HepG2 (cell line): ENCODE results near the gene TTLL11. TPM values are rescaled to one million over a fixed set of nuclear protein-coding genes. Genes with fewer than 3 reads are reported as not detected.

Experiments
- ATAC-seq: fragments of 200-7000 bp; cut with Tn5 transposase; 3 replicates; pipeline ENCODE4 v1.9.1; 2020; ENCODE audit warnings: mild to moderate bottlenecking, moderate library complexity
- BruUV-seq: library from RNA; stranded (reverse); fragments of 400-500 nt; replicated peaks from 2 replicates; lab custom pipeline; 2021; lab: Mats Ljungman, UMichigan
- CTCF ChIA-PET: fragments of 300-600 bp; formaldehyde crosslinking; extraction: SDS; loops from one replicate; lab custom pipeline; 2021; ENCODE audit warnings: low total read pairs, inconsistent platforms, low intra/inter-chr PET ratio; lab: Yijun Ruan, JAX
- POLR2A ChIA-PET: fragments of 350-600 bp; sonication (Branson Sonifier 250); formaldehyde crosslinking; loops from one replicate; lab custom pipeline; 2020; ENCODE audit warnings: antibody characterized with exemption, inconsistent platforms; lab: Yijun Ruan, JAX
- DNase-seq: peaks from one replicate; pipeline ENCODE4 v3.0.0-alpha.2; 2015; ENCODE audit warnings: low spot score
- FAIRE-seq: peaks from 3 replicates; lab custom pipeline; 2011; peaks lifted over from hg19 to GRCh38; lab: Jason Lieb, UNC
- H2AFZ ChIP-seq: one replicate; pipeline ENCODE4 v1.6.1; 2011; ENCODE audit warnings: low read length, inconsistent platforms
- H3K27ac ChIP-seq: fragments of 300-600 bp; 3 replicates; pipeline ENCODE4 v1.8.0; 2011; ENCODE audit warnings: mixed run types, mild to moderate bottlenecking, mixed read lengths, low read length, inconsistent platforms; ENCODE audit not compliant: insufficient read depth; ENCODE audit errors: extremely low read length
- H3K27me3 ChIP-seq, 2 experiments: fragments of 200-600 bp in 1 of 2; 2 replicates in 1 of 2; 3 replicates in 1 of 2; pipeline versions ENCODE4 v1.6.0 to v1.8.0; 2011; ENCODE audit warnings: low read length in 2 of 2, mild to moderate bottlenecking in 2 of 2, moderate library complexity in 2 of 2, inconsistent platforms in 1 of 2; ENCODE audit not compliant: insufficient read depth in 2 of 2, control insufficient read depth in 1 of 2
- H3K36me3 ChIP-seq, 2 experiments: fragments of 200-600 bp in 1 of 2; replicated peaks in 1 of 2; 2 replicates in 1 of 2; 3 replicates in 1 of 2; pipeline versions ENCODE4 v1.5.1 to v1.8.0; 2011; ENCODE audit warnings: low read length in 2 of 2, inconsistent platforms in 1 of 2; ENCODE audit not compliant: insufficient read depth in 2 of 2, control insufficient read depth in 1 of 2
- H3K4me1 ChIP-seq: 2 replicates; pipeline ENCODE4 v1.5.1; 2012; ENCODE audit warnings: low read length, inconsistent platforms; ENCODE audit not compliant: insufficient read depth
- H3K4me2 ChIP-seq: 2 replicates; pipeline ENCODE4 v1.6.0; 2011; ENCODE audit warnings: low read depth, low read length, inconsistent platforms
- H3K4me3 ChIP-seq, 3 experiments: fragments of 200-600 bp in 1 of 3; sonication (generic), shearing (Covaris generic) in 1 of 3; replicated peaks in 1 of 3; 2 replicates each; pipeline ENCODE4 v1.5.1; 2011 to 2016; ENCODE audit warnings: low read length in 3 of 3, inconsistent platforms in 2 of 3, low read depth in 2 of 3, mild to moderate bottlenecking in 2 of 3, control low read depth in 1 of 3, mixed read lengths in 1 of 3; ENCODE audit not compliant: insufficient read depth in 1 of 3
- H3K79me2 ChIP-seq: one replicate; pipeline ENCODE4 v1.6.1; 2011; ENCODE audit warnings: low read length, inconsistent platforms; ENCODE audit not compliant: insufficient read depth
- H3K9ac ChIP-seq: 2 replicates; pipeline ENCODE4 v1.6.0; 2011; ENCODE audit warnings: mild to moderate bottlenecking, low read depth, low read length, inconsistent platforms; ENCODE audit not compliant: insufficient read depth
- H3K9me3 ChIP-seq: 2 replicates; pipeline ENCODE4 v1.5.1; 2012; ENCODE audit warnings: mild to moderate bottlenecking, low read length
- H4K20me1 ChIP-seq: 2 replicates; pipeline ENCODE4 v1.6.0; 2011; ENCODE audit warnings: inconsistent platforms, mild to moderate bottlenecking, low read length, moderate library complexity; ENCODE audit not compliant: insufficient read depth
- GRHL1 ChIP-seq: sonication (generic); formaldehyde crosslinking; conservative IDR thresholded peaks from 2 replicates; pipeline ENCODE4 v1.8.0; 2022; ENCODE audit warnings: missing genetic modification reagents
- MXD4 ChIP-seq: IDR thresholded peaks from 2 replicates; pipeline ENCODE4 v1.6.1; 2016; ENCODE audit warnings: mild to moderate bottlenecking, missing biosample characterization, missing genetic modification reagents
- PCBP2 ChIP-seq: fragments of 200-400 bp; formaldehyde crosslinking; optimal IDR thresholded peaks from 2 replicates; pipeline ENCODE3; 2018; ENCODE audit warnings: low read length, low read depth; ENCODE audit not compliant: poor library complexity, severe bottlenecking
- SRSF4 ChIP-seq: fragments of 200-400 bp; formaldehyde crosslinking; IDR thresholded peaks from one replicate; pipeline ENCODE4 v1.6.1; 2018; ENCODE audit warnings: mild to moderate bottlenecking, low read depth, low read length, moderate library complexity; ENCODE audit not compliant: poor library complexity, severe bottlenecking
- ZC3H13 ChIP-seq: sonication (generic); formaldehyde crosslinking; IDR thresholded peaks from 2 replicates; pipeline ENCODE4 v1.8.1; 2023; ENCODE audit warnings: mild to moderate bottlenecking, missing genetic modification reagents, moderate library complexity
- ZNF275 ChIP-seq: sonication (generic); formaldehyde crosslinking; IDR thresholded peaks from 2 replicates; pipeline ENCODE4 v1.8.0; 2022; ENCODE audit warnings: missing genetic modification reagents, mild to moderate bottlenecking, inconsistent platforms, borderline replicate concordance
- ZNF569 ChIP-seq: sonication (generic); formaldehyde crosslinking; IDR thresholded peaks from 2 replicates; pipeline ENCODE4 v1.5.0; 2020; ENCODE audit warnings: mild to moderate bottlenecking, missing genetic modification reagents, moderate library complexity, borderline replicate concordance
- ZNF629 ChIP-seq: sonication (generic); formaldehyde crosslinking; conservative IDR thresholded peaks from 2 replicates; pipeline ENCODE4 v1.5.0; 2020; ENCODE audit warnings: missing genetic modification reagents
- WGBS: methylation state at CpG from one replicate; pipeline ENCODE4 v1.1.6; 2017; ENCODE audit warnings: low lambda C conversion rate; 5-methylcytosine and 5-hydroxymethylcytosine counted together
- in situ Hi-C: cut with HindIII; loops from 2 replicates; pipeline ENCODE4 v1.10.0; 2017; ENCODE audit warnings: low pct_unique_long_range_greater_than_20kb; ENCODE audit not compliant: extremely low pct_ligation_motif_present
- intact Hi-C: fragments of 100-400 bp; cut with micrococcal nuclease; formaldehyde crosslinking; loops from one replicate; pipeline ENCODE4 v1.10.0; 2022; ENCODE audit not compliant: unreplicated experiment
- polyA plus RNA-seq, 8 experiments: library from polyadenylated mRNA; depleted of rRNA in 3 of 8; stranded (reverse) in 7 of 8; unstranded in 1 of 8; fragments of >200 nt; fragmentation: Illumina TruSeq in 4 of 8; extraction: Trizol in 4 of 8; gene quantifications; 2 replicates each; pipeline versions ENCODE4 v1.2.1 to v1.2.3, GENCODE V29; 2011 to 2016; ENCODE audit warnings: low read depth in 4 of 8, missing spikeins in 1 of 8, mixed read lengths in 1 of 8; ENCODE audit not compliant: insufficient read depth in 1 of 8
- total RNA-seq, 5 experiments: library from RNA; depleted of rRNA; stranded (reverse); fragments of >200 nt; fragmentation: Illumina TruSeq; extraction: Trizol; gene quantifications; 2 replicates each; pipeline ENCODE4 v1.2.3, GENCODE V29; 2016; ENCODE audit warnings: low read depth in 1 of 5

Gene TTLL11
- total and polyA plus RNA-seq, 2 of the 13 experiments (the other 11 are each of a cell fraction or from before 2014, with no cell fraction given), result 4.5 to 5.2 TPM

GRCh38 chr9:122059214-122059954 lies 33.7 kb downstream of the TTLL11 start:
- FAIRE-seq (no peak), DNase-seq (no peak), ATAC-seq (no peak)
- no peak overlapping the region for H3K4me2 ChIP-seq
- CTCF ChIA-PET, result no interaction called here
- no peak overlapping the region for H3K9ac ChIP-seq
- H3K4me3 ChIP-seq, result no peak overlapping the region
- H3K27me3 ChIP-seq, result no peaks in the 10 kb centered on the region
- H3K36me3 ChIP-seq, result no peaks in the 10 kb centered on the region; a peak in 1 of 5 replicates
- no peaks in the 10 kb centered on the region for H3K79me2 ChIP-seq
- no peak overlapping the region for H3K27ac ChIP-seq
- no TSS peak for BruUV-seq
- H4K20me1 ChIP-seq, result no peaks in the 10 kb centered on the region
- H3K4me1 ChIP-seq, result no peaks in the 10 kb centered on the region
- H2AFZ ChIP-seq, result no peak overlapping the region
- POLR2A ChIA-PET, result no interaction called here
- in situ Hi-C loops, result no loop called here
- intact Hi-C loops, result no loop called here
- no peak for TF ChIP-seq GRHL1 (CRISPR knock-in tag)
- TF ChIP-seq ZNF629 (CRISPR knock-in tag), result peak; percentile 73
- H3K9me3 ChIP-seq, result no peaks in the 10 kb centered on the region
- 95% methylated on average over 9 of the region's 9 CpGs for WGBS

GRCh38 chr9:122058709-122059108 lies 34.4 kb downstream of the TTLL11 start:
- FAIRE-seq (no peak), DNase-seq (no peak), ATAC-seq (no peak)
- Histone ChIP-seq H3K4me1 (no peaks in the 10 kb centered on the region), H3K4me2 (no peak overlapping the region), H3K9me3 (no peaks in the 10 kb centered on the region), H3K27ac (no peak overlapping the region), H3K79me2 (no peaks in the 10 kb centered on the region), H3K27me3 (no peaks in the 10 kb centered on the region), H3K36me3 (no peaks in the 10 kb centered on the region; a peak in 1 of 5 replicates), H4K20me1 (no peaks in the 10 kb centered on the region), H3K4me3 (no peak overlapping the region), H2AFZ (no peak overlapping the region), H3K9ac (no peak overlapping the region)
- CTCF ChIA-PET, result no interaction called here
- WGBS, result 98% methylated on average over 4 of the region's 4 CpGs
- BruUV-seq, result no TSS peak
- intact Hi-C loops, result no loop called here
- POLR2A ChIA-PET, result no interaction called here
- TF ChIP-seq SRSF4 (no peak), ZNF275 (CRISPR knock-in tag) (no peak), MXD4 (CRISPR knock-in tag) (no peak), PCBP2 (no peak), ZNF569 (CRISPR knock-in tag) (no peak), ZC3H13 (CRISPR knock-in tag) (no peak)
- in situ Hi-C loops, result no loop called here
